Gastrocnemius medialis (tissue), 4 donors: Measurements from ENCODE around the gene BIN2.

Source experiments
- CTCF ChIP-seq, 5 experiments: fragments of 450-650 bp in 3 of 5; fragments of 200-600 bp in 2 of 5; sonication (generic) in 2 of 5; IDR thresholded peaks in 4 of 5; conservative IDR thresholded peaks in 1 of 5; 1 replicate in 4 of 5; 2 replicates in 1 of 5; pipeline ENCODE4 v1.5.1; 2016 to 2019; ENCODE audit warnings: antibody characterized with exemption in 5 of 5, mild to moderate bottlenecking in 3 of 5, moderate library complexity in 3 of 5
- POLR2A ChIP-seq, 2 donors: fragments of 450-650 bp; IDR thresholded peaks; one replicate each; pipeline ENCODE4 v1.6.1; 2017; ENCODE audit warnings: antibody characterized with exemption in 2 of 2, mild to moderate bottlenecking in 2 of 2, moderate library complexity in 2 of 2

DNA sequence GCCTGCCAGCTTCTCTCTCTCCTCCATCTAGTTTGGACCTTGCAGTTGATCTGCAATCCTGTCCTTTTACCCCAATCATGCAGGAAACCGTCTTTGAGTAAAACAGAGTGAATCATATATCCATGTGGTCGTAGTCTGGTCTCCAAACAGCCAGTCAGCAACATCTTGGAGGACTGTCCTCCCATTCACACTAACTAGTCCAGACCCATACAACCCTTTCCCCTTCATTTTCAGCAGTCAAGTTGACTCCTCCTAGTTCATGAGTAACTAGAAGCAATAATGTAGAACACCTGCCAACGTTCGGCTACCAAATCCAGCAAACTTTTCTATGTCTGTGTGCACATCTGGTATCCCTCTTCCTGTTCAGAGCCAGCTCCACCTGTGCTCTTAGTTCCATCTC, 10.8 kb upstream of the BIN2 start:
- TF ChIP-seq CTCF (IDR thresholded peaks at IDR 0.05 in 4 of 5, conservative IDR thresholded peaks at IDR 0.05 in 1 of 5) (no peak), POLR2A (IDR thresholded peaks at IDR 0.05) (no peak)
